Neuronal stem cell (in vitro differentiated cells): Measurements from ENCODE around the gene BTBD2.

Source experiments
- DNase-seq: peaks from one replicate; pipeline ENCODE4 v3.0.0-alpha.2; 2013; ENCODE audit warnings: low spot score
- H2AFZ ChIP-seq: one replicate; pipeline ENCODE4 v1.6.1; 2013; ENCODE audit warnings: mild to moderate bottlenecking, low read length, inconsistent platforms
- H2AK5ac ChIP-seq: 2 replicates; pipeline ENCODE4 v1.6.1; 2013; ENCODE audit warnings: low read depth, mild to moderate bottlenecking, inconsistent platforms, low read length, moderate library complexity, mixed read lengths
- H2BK120ac ChIP-seq: 2 replicates; pipeline ENCODE4 v1.6.1; 2013; ENCODE audit warnings: low read depth, mild to moderate bottlenecking, inconsistent platforms, low read length, moderate library complexity, mixed read lengths
- H2BK12ac ChIP-seq: one replicate; pipeline ENCODE4 v1.6.1; 2013; ENCODE audit warnings: low read length, inconsistent platforms
- H2BK15ac ChIP-seq: 2 replicates; pipeline ENCODE4 v1.6.1; 2013; ENCODE audit warnings: mild to moderate bottlenecking, low read length, inconsistent platforms, mixed read lengths
- H2BK5ac ChIP-seq: one replicate; pipeline ENCODE4 v1.6.1; 2013; ENCODE audit warnings: inconsistent platforms, mild to moderate bottlenecking, low read length, moderate library complexity
- H3K14ac ChIP-seq: one replicate; pipeline ENCODE4 v1.6.1; 2013; ENCODE audit warnings: low read length, inconsistent platforms
- H3K18ac ChIP-seq: 2 replicates; pipeline ENCODE4 v1.6.1; 2013; ENCODE audit warnings: low read length, inconsistent platforms
- H3K23ac ChIP-seq: 2 replicates; pipeline ENCODE4 v1.6.1; 2013; ENCODE audit warnings: low read depth, mild to moderate bottlenecking, mixed read lengths, low read length, inconsistent platforms; ENCODE audit not compliant: poor library complexity
- H3K27ac ChIP-seq: replicated peaks from 3 replicates; pipeline ENCODE4 v1.5.1; 2013; ENCODE audit warnings: low read length, inconsistent platforms
- H3K27me3 ChIP-seq, 3 experiments: 2 replicates each; pipeline ENCODE4 v1.6.1; 2013; ENCODE audit warnings: low read length in 3 of 3, mild to moderate bottlenecking in 2 of 3, inconsistent platforms in 1 of 3, low read depth in 1 of 3, mixed read lengths in 1 of 3, moderate library complexity in 1 of 3; ENCODE audit not compliant: control insufficient read depth in 3 of 3, insufficient read depth in 3 of 3
- H3K36me3 ChIP-seq, 2 donors: replicated peaks in 1 of 2; 2 replicates each; pipeline ENCODE4 v1.6.1; 2013; ENCODE audit warnings: low read length in 2 of 2; ENCODE audit not compliant: control insufficient read depth in 2 of 2, insufficient read depth in 2 of 2
- H3K4ac ChIP-seq: 2 replicates; pipeline ENCODE4 v1.6.1; 2013; ENCODE audit warnings: inconsistent platforms, mild to moderate bottlenecking, low read length, moderate library complexity
- H3K4me1 ChIP-seq, 2 donors: 1 replicate in 1 of 2; 2 replicates in 1 of 2; pipeline ENCODE4 v1.6.1; 2013; ENCODE audit warnings: low read length in 2 of 2, low read depth in 1 of 2; ENCODE audit not compliant: control insufficient read depth in 2 of 2, insufficient read depth in 1 of 2
- H3K4me2 ChIP-seq: one replicate; pipeline ENCODE4 v1.6.1; 2013; ENCODE audit warnings: mild to moderate bottlenecking, low read length, inconsistent platforms; ENCODE audit not compliant: insufficient read depth, poor library complexity, severe bottlenecking
- H3K4me3 ChIP-seq, 2 donors: 2 replicates each; pipeline ENCODE4 v1.5.1; 2013; ENCODE audit warnings: low read length in 2 of 2, mild to moderate bottlenecking in 2 of 2, inconsistent platforms in 1 of 2, moderate library complexity in 1 of 2
- H3K79me1 ChIP-seq: one replicate; pipeline ENCODE4 v1.6.1; 2013; ENCODE audit warnings: low read depth, mild to moderate bottlenecking, inconsistent platforms, low read length, moderate library complexity
- H3K9ac ChIP-seq: one replicate; pipeline ENCODE4 v1.6.1; 2013; ENCODE audit warnings: mild to moderate bottlenecking, low read depth, low read length, inconsistent platforms; ENCODE audit not compliant: poor library complexity
- H3K9me3 ChIP-seq, 2 donors: replicated peaks in 1 of 2; 2 replicates each; pipeline versions ENCODE3 to v1.6.1; 2013; ENCODE audit warnings: low read length in 2 of 2, mild to moderate bottlenecking in 2 of 2, inconsistent platforms in 1 of 2, low read depth in 1 of 2, mixed read lengths in 1 of 2, moderate library complexity in 1 of 2; ENCODE audit not compliant: control insufficient read depth in 2 of 2, insufficient read depth in 1 of 2
- H4K8ac ChIP-seq: one replicate; pipeline ENCODE4 v1.6.1; 2013; ENCODE audit warnings: low read depth, mild to moderate bottlenecking, inconsistent platforms, low read length, moderate library complexity
- H4K91ac ChIP-seq: one replicate; pipeline ENCODE4 v1.6.1; 2013; ENCODE audit warnings: low read length, low read depth, mild to moderate bottlenecking, inconsistent platforms; ENCODE audit not compliant: poor library complexity
- WGBS, 2 donors: extraction: QIAGEN DNeasy Blood & Tissue Kit; methylation state at CpG; one replicate each; pipeline ENCODE4 v1.1.7; 2013; ENCODE audit warnings: missing lambda C conversion rate in 2 of 2, mixed read lengths in 1 of 2; ENCODE audit not compliant: insufficient read length in 2 of 2, insufficient replicate concordance in 1 of 2; ENCODE audit errors: extremely low coverage in 2 of 2; 5-methylcytosine and 5-hydroxymethylcytosine counted together

BTBD2 gene

GRCh38 chr19:1955171-1956121, 60.1 kb downstream of the BTBD2 start:
- H3K36me3 ChIP-seq = peaks cover 7 to 42% of the 10 kb centered on the region in 2 donors
- H3K9me3 ChIP-seq = no peaks in the 10 kb centered on the region
- H2BK12ac ChIP-seq = no peak overlapping the region
- no peak overlapping the region for H3K4ac ChIP-seq
- no CpG with 5 or more reads among the region's 51 CpGs for WGBS, 2 donors
- peaks cover 0 to 10% of the 10 kb centered on the region in 2 donors for H3K4me1 ChIP-seq
- H4K91ac ChIP-seq = no peak overlapping the region
- H3K79me1 ChIP-seq = peaks cover 61% of the 10 kb centered on the region
- H3K23ac ChIP-seq = peak overlapping the region; percentile 80
- H3K27me3 ChIP-seq = no peaks in the 10 kb centered on the region
- no peak overlapping the region for H2AK5ac ChIP-seq
- no peak overlapping the region for H4K8ac ChIP-seq
- H3K14ac ChIP-seq = peak overlapping the region; percentile 75
- peak overlapping the region; percentile 2 for H3K4me2 ChIP-seq
- DNase-seq = no peak
- no peak overlapping the region for H2AFZ ChIP-seq
- H3K27ac ChIP-seq = no peak overlapping the region
- H2BK15ac ChIP-seq = no peak overlapping the region
- H2BK5ac ChIP-seq = no peak overlapping the region
- no peak overlapping the region for H3K4me3 ChIP-seq
- no peak overlapping the region for H3K9ac ChIP-seq
- peak overlapping the region; percentile 23 for H3K18ac ChIP-seq
- H2BK120ac ChIP-seq = no peak overlapping the region

GRCh38 chr19:1954532-1954933, 61.0 kb downstream of the BTBD2 start:
- H3K9ac ChIP-seq = no peak overlapping the region
- H3K18ac ChIP-seq = peak overlapping the region; percentile 76
- H3K36me3 ChIP-seq = peaks cover 12 to 44% of the 10 kb centered on the region in 2 donors
- H3K79me1 ChIP-seq = peaks cover 58% of the 10 kb centered on the region
- no peak overlapping the region for H2AK5ac ChIP-seq
- H3K9me3 ChIP-seq = peaks cover 3% of the 10 kb centered on the region in 2 donors
- H3K23ac ChIP-seq = peak overlapping the region; percentile 89
- no peak for DNase-seq
- H3K4ac ChIP-seq = no peak overlapping the region
- H4K8ac ChIP-seq = peak overlapping the region; percentile 65
- H3K27me3 ChIP-seq = no peaks in the 10 kb centered on the region
- H3K4me2 ChIP-seq = no peak overlapping the region
- no CpG with 5 or more reads among the region's 15 CpGs for WGBS, 2 donors
- H3K4me1 ChIP-seq = peaks cover 0 to 10% of the 10 kb centered on the region in 2 donors
- no peak overlapping the region for H2BK15ac ChIP-seq
- H2AFZ ChIP-seq = no peak overlapping the region
- H3K14ac ChIP-seq = peak overlapping the region; percentile 71
- no peak overlapping the region for H3K4me3 ChIP-seq
- no peak overlapping the region for H2BK12ac ChIP-seq
- peak overlapping the region; percentile 13 for H2BK5ac ChIP-seq
- H4K91ac ChIP-seq = no peak overlapping the region
- H3K27ac ChIP-seq = no peak overlapping the region
- no peak overlapping the region for H2BK120ac ChIP-seq

GRCh38 chr19:1953441-1954094, 61.9 kb downstream of the BTBD2 start:
- Histone ChIP-seq H3K79me1 (peaks cover 60% of the 10 kb centered on the region), H3K27me3 (no peaks in the 10 kb centered on the region), H2BK15ac (no peak overlapping the region), H2BK5ac (no peak overlapping the region), H2BK12ac (no peak overlapping the region), H2AK5ac (no peak overlapping the region), H3K14ac (no peak overlapping the region), H2BK120ac (no peak overlapping the region), H3K36me3 (peaks cover 16 to 54% of the 10 kb centered on the region in 2 donors), H3K4me1 (peaks cover 0 to 10% of the 10 kb centered on the region in 2 donors), H2AFZ (no peak overlapping the region), H3K9ac (peak overlapping the region; percentile 30), H3K4me3 (peak overlapping the region in 1 of 2 donors; percentile 41), H3K18ac (no peak overlapping the region), H3K4ac (no peak overlapping the region), H4K91ac (no peak overlapping the region), H3K9me3 (peaks cover 3 to 8% of the 10 kb centered on the region in 2 donors), H3K27ac (no peak overlapping the region), H3K23ac (peak overlapping the region; percentile 89), H4K8ac (no peak overlapping the region), H3K4me2 (no peak overlapping the region)
- WGBS, 2 donors = no CpG with 5 or more reads among the region's 32 CpGs
- no peak for DNase-seq

- no peaks in the 10 kb centered on the region for H3K27me3 ChIP-seq
- no peak overlapping the region for H3K27ac ChIP-seq
- H3K4ac ChIP-seq = no peak overlapping the region
- H4K8ac ChIP-seq = no peak overlapping the region
- H2BK120ac ChIP-seq = no peak overlapping the region
- peaks cover 59% of the 10 kb centered on the region for H3K79me1 ChIP-seq
- H2AFZ ChIP-seq = no peak overlapping the region
- no peak overlapping the region for H2AK5ac ChIP-seq
- H3K18ac ChIP-seq = no peak overlapping the region
- H3K4me3 ChIP-seq = no peak overlapping the region
- WGBS, 2 donors = no CpG with 5 or more reads among the region's 19 CpGs
- no peak overlapping the region for H3K9ac ChIP-seq
- H3K4me2 ChIP-seq = no peak overlapping the region
- H3K23ac ChIP-seq = peak overlapping the region; percentile 55
- no peak overlapping the region for H4K91ac ChIP-seq
- H3K9me3 ChIP-seq = peaks cover 3 to 8% of the 10 kb centered on the region in 2 donors
- no peak overlapping the region for H2BK12ac ChIP-seq
- H3K36me3 ChIP-seq = peaks cover 16 to 56% of the 10 kb centered on the region in 2 donors
- H2BK5ac ChIP-seq = no peak overlapping the region
- H2BK15ac ChIP-seq = no peak overlapping the region
- no peak for DNase-seq
- H3K14ac ChIP-seq = peak overlapping the region; percentile 3
- peaks cover 0 to 10% of the 10 kb centered on the region in 2 donors for H3K4me1 ChIP-seq
Measured at GRCh38 chr19:1953037-1953436, 62.5 kb downstream of the BTBD2 start.
